Measurements from ENCODE around the gene PTPRM. TPM values are rescaled to one million over a fixed set of nuclear protein-coding genes. Genes with fewer than 3 reads are reported as not detected.
A peak's percentile ranks its signal among the peaks of the same experiment; 100 is the strongest.

PTPRM gene
- total and polyA plus RNA-seq, 7 donors = 3.9 to 151 (median 62.8) TPM

DNA sequence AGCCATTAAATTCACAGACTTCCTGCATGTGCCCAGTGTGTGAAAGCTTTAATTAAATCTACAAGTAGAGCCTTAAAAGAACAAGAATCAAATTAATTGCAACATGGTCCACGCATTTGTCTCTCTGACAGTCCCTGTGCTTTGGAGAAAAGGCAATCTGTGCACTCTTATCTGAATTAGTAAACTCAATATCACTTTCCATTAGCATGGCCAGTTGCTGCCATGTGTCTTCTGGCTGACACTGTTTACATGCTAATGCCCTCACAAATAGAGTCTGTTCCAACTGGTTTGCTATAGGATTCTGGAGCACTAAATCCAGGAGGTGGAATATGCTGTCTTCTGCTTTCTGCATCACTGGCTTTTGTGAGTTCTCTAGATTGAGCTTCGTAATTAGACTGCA lies 607.7 kb downstream of the PTPRM start:
- TF ChIP-seq EP300 (IDR thresholded peaks at IDR 0.05) (no peak), POLR2AphosphoS5 (IDR thresholded peaks at IDR 0.05) (no peak), POLR2A (IDR thresholded peaks at IDR 0.05) (no peak)
- TF ChIP-seq, protein P1, sequence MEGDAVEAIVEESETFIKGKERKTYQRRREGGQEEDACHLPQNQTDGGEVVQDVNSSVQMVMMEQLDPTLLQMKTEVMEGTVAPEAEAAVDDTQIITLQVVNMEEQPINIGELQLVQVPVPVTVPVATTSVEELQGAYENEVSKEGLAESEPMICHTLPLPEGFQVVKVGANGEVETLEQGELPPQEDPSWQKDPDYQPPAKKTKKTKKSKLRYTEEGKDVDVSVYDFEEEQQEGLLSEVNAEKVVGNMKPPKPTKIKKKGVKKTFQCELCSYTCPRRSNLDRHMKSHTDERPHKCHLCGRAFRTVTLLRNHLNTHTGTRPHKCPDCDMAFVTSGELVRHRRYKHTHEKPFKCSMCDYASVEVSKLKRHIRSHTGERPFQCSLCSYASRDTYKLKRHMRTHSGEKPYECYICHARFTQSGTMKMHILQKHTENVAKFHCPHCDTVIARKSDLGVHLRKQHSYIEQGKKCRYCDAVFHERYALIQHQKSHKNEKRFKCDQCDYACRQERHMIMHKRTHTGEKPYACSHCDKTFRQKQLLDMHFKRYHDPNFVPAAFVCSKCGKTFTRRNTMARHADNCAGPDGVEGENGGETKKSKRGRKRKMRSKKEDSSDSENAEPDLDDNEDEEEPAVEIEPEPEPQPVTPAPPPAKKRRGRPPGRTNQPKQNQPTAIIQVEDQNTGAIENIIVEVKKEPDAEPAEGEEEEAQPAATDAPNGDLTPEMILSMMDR (IDR thresholded peaks at IDR 0.05) = no peak
- H3K4me1 ChIP-seq = peaks cover 0 to 59% (median 38%) of the 10 kb centered on the region in 4 donors
- 89% methylated on average over 2 of the region's 2 CpGs for WGBS, 2 donors
- no peak overlapping the region for H3K4me3 ChIP-seq
- DNase-seq = no peak
- H3K36me3 ChIP-seq = no peaks in the 10 kb centered on the region
- intact Hi-C loops (cut with DNase I) = no loop called here
- H3K27ac ChIP-seq = no peak overlapping the region
- no peaks in the 10 kb centered on the region for H3K27me3 ChIP-seq
- no peaks in the 10 kb centered on the region for H3K9me3 ChIP-seq

DNA sequence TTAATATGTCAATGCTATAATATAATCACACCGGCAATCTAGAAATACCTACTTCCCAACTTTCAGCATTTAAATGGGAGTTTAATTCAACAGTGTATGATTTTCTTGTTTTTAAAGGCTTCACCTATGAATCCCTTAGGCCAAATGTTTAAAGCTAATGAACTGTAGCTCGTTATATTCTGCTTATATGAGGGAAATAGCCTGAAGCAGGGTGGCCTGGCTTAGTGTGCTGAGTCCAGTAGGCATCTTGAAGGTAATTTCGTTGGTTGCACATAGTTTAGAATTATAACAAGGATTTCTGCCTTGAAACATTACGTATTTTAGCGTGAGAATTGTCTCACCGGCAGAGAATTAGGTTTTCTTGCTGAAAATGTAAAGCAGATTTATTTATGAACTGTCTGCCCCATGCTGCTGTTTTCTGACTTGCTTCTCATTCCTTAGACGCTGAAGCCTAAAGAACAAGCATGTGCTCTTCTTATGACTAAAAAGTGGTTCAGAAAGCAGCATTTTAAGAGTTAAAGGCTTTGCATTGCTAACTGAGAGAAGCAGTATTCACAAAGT lies 608.5 kb downstream of the PTPRM start:
- H3K36me3 ChIP-seq = no peaks in the 10 kb centered on the region
- no peak overlapping the region for H3K4me3 ChIP-seq
- H3K4me1 ChIP-seq = peaks cover 0 to 50% (median 34%) of the 10 kb centered on the region in 4 donors
- H3K27ac ChIP-seq = peak overlapping the region in 3 of 4 donors; percentile 32 to 69 (median 67)
- H3K9me3 ChIP-seq = no peaks in the 10 kb centered on the region
- TF ChIP-seq POLR2A (IDR thresholded peaks at IDR 0.05) (no peak), EP300 (IDR thresholded peaks at IDR 0.05) (no peak), POLR2AphosphoS5 (IDR thresholded peaks at IDR 0.05) (no peak)
- TF ChIP-seq, protein P1 (IDR thresholded peaks at IDR 0.05) = no peak
- 80 to 86% methylated on average over 7 of the region's 7 CpGs for WGBS, 2 donors
- intact Hi-C loops (cut with DNase I) = no loop called here
- DNase-seq = no peak
- no peaks in the 10 kb centered on the region for H3K27me3 ChIP-seq

DNA sequence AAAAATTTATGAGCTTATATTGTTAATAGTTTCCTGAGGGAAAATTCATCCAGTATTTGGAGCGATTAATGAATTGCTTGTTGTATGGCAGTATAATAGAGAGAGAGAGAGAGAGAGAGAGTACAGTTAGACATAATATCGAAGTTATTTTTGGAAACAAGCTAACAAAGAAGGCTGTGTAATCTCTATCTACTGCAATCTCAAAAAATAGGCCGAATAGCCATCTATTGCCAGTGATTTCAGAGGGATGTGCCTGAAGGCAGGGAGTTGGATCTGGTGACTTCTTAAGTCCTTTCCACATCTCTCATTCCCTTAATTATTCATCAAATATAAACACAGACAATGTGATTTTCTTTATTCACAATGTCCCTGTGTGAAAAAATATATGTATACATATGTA lies 609.0 kb downstream of the PTPRM start:
- intact Hi-C loops (cut with DNase I) = no loop called here
- no peaks in the 10 kb centered on the region for H3K36me3 ChIP-seq
- H3K4me3 ChIP-seq = no peak overlapping the region
- H3K27ac ChIP-seq = peak overlapping the region in 3 of 4 donors; percentile 32 to 69 (median 67)
- peaks cover 0 to 45% (median 32%) of the 10 kb centered on the region in 4 donors for H3K4me1 ChIP-seq
- DNase-seq = no peak
- 71 to 82% methylated on average over 3 of the region's 3 CpGs for WGBS, 2 donors
- no peaks in the 10 kb centered on the region for H3K9me3 ChIP-seq
- TF ChIP-seq EP300 (IDR thresholded peaks at IDR 0.05) (no peak), POLR2A (IDR thresholded peaks at IDR 0.05) (no peak)
- H3K27me3 ChIP-seq = no peaks in the 10 kb centered on the region

DNA sequence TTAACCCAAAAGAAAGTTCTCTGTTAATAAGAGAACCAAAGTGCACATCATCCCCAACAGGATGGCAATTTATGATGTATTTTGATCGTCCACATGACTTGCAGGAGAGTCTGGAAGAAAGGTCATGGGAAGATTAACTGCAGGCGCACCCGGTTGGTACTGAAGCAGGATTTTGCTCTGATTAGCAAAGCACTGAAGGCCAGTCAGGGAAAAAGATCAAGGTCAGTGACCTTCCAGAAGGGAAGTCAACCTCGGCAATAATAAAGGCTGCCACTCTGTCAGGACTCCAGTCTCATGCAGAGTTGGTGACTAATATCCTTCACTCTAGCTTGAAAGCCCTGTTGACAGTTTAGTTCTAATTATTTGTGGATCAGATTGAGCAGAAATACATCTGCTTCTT lies 609.4 kb downstream of the PTPRM start:
- H3K27ac ChIP-seq = peak overlapping the region; percentile 32 to 69 (median 56)
- intact Hi-C loops (cut with DNase I) = no loop called here
- no peak for DNase-seq
- H3K9me3 ChIP-seq = no peaks in the 10 kb centered on the region
- TF ChIP-seq POLR2A (IDR thresholded peaks at IDR 0.05) (no peak), POLR2AphosphoS5 (IDR thresholded peaks at IDR 0.05) (no peak), EP300 (IDR thresholded peaks at IDR 0.05) (no peak)
- TF ChIP-seq, protein P1 (IDR thresholded peaks at IDR 0.05) = no peak
- 48 to 62% methylated on average over 4 of the region's 4 CpGs for WGBS, 2 donors
- H3K4me1 ChIP-seq = peaks cover 0 to 44% (median 32%) of the 10 kb centered on the region in 4 donors
- no peaks in the 10 kb centered on the region for H3K27me3 ChIP-seq
- no peak overlapping the region for H3K4me3 ChIP-seq
- H3K36me3 ChIP-seq = no peaks in the 10 kb centered on the region

DNA sequence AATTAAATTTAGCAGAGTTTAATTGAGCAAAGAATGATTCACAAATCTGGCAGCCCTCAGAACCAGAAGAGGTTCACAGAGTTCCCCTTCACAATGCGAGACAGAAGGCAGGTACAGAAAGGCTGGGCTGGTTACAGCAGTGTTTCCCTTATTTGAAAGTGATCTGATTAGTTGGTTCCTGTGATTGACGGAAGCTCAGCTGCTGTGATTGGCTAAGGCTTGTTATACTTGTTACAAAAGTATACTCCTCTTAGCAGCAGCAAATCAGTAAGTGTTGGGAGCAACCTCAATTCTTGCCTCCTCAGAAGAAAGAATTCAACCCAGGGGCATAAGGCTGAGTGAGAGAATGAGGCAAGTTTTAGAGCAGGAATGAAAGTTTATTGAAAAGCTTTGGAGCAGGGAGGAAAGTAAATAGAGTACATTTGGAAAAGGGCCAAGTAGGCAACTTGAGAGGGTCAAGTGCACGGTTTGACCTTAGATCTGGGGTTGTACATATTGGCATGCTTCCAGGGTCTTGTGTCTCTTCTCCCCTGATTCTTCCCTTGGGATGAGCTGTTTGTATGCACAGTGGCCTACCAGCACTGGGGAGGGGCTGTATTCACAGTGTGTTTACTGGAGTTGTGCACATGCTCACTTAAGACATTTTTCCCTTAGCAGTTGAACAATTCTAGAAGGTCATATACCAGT lies 610.4 kb downstream of the PTPRM start:
- H3K9me3 ChIP-seq = no peaks in the 10 kb centered on the region
- WGBS, 2 donors = 15 to 62% methylated on average over 3 of the region's 3 CpGs
- peaks cover 0 to 44% (median 32%) of the 10 kb centered on the region in 4 donors for H3K4me1 ChIP-seq
- TF ChIP-seq POLR2AphosphoS5 (IDR thresholded peaks at IDR 0.05) (peak in 2 of 4 donors; percentile 33 to 42), POLR2A (IDR thresholded peaks at IDR 0.05) (no peak)
- H3K4me3 ChIP-seq = no peak overlapping the region
- H3K36me3 ChIP-seq = no peaks in the 10 kb centered on the region
- H3K27me3 ChIP-seq = no peaks in the 10 kb centered on the region
- intact Hi-C loops (cut with DNase I) = no loop called here
- DNase-seq = no peak
- peak overlapping the region; percentile 33 to 69 (median 56) for H3K27ac ChIP-seq

Data from sigmoid colon (tissue), 7 donors.